Natural killer cell (primary cell): ENCODE data around the gene P4HTM. TPM values are rescaled to one million over a fixed set of nuclear protein-coding genes. Genes with fewer than 3 reads are reported as not detected.

Experiments
- ATAC-seq, 3 donors: fragments of 150-1000 bp in 2 of 3; fragments of 200-7000 bp in 1 of 3; cut with Tn5 transposase; 1 replicate in 1 of 3; 2 replicates in 2 of 3; pipeline ENCODE4 v1.10.0; 2021; ENCODE audit warnings: mild to moderate bottlenecking in 2 of 3, moderate library complexity in 2 of 3
- DNase-seq, 2 donors: peaks; one replicate each; pipeline versions ENCODE4 v3.0.0 to v3.0.0-alpha.2; 2013 to 2021; ENCODE audit warnings: mixed read lengths in 1 of 2
- H3K27ac ChIP-seq: one replicate; pipeline ENCODE4 v1.5.1; 2013; ENCODE audit warnings: mild to moderate bottlenecking, low read length
- H3K27me3 ChIP-seq: one replicate; pipeline ENCODE4 v1.6.1; 2013; ENCODE audit warnings: low read length; ENCODE audit not compliant: control insufficient read depth, insufficient read depth
- H3K36me3 ChIP-seq: one replicate; pipeline ENCODE4 v1.6.1; 2013; ENCODE audit warnings: low read length; ENCODE audit not compliant: control insufficient read depth, insufficient read depth
- H3K4me1 ChIP-seq: one replicate; pipeline ENCODE4 v1.6.1; 2013; ENCODE audit warnings: low read length; ENCODE audit not compliant: control insufficient read depth, insufficient read depth
- H3K4me3 ChIP-seq: one replicate; pipeline ENCODE4 v1.5.1; 2013; ENCODE audit warnings: low read length
- H3K9me3 ChIP-seq: one replicate; pipeline ENCODE4 v1.6.1; 2013; ENCODE audit warnings: low read length; ENCODE audit not compliant: control insufficient read depth, insufficient read depth
- H3K27ac Mint-ChIP-seq, 2 donors: one replicate each; pipeline ENCODE4 v1.8.0; 2022; ENCODE audit warnings: mild to moderate bottlenecking in 2 of 2, mixed read lengths in 2 of 2, moderate library complexity in 1 of 2
- H3K27me3 Mint-ChIP-seq, 2 donors: one replicate each; pipeline ENCODE4 v1.8.0; 2022; ENCODE audit warnings: low read depth in 2 of 2, mixed read lengths in 2 of 2
- H3K36me3 Mint-ChIP-seq: one replicate; pipeline ENCODE4 v1.8.0; 2022; ENCODE audit warnings: mixed read lengths
- H3K4me1 Mint-ChIP-seq, 2 donors: one replicate each; pipeline ENCODE4 v1.8.0; 2022; ENCODE audit warnings: mixed read lengths in 2 of 2
- H3K4me3 Mint-ChIP-seq: one replicate; pipeline ENCODE4 v1.8.0; 2022; ENCODE audit warnings: mild to moderate bottlenecking, moderate library complexity, mixed read lengths
- H3K9me3 Mint-ChIP-seq, 2 donors: one replicate each; pipeline ENCODE4 v1.8.0; 2022; ENCODE audit warnings: mixed read lengths in 2 of 2
- WGBS: methylation state at CpG from one replicate; pipeline ENCODE4 v1.1.7; 2013; ENCODE audit warnings: missing lambda C conversion rate; ENCODE audit not compliant: insufficient coverage; 5-methylcytosine and 5-hydroxymethylcytosine counted together
- intact Hi-C: fragments of 100-400 bp; cut with micrococcal nuclease; formaldehyde crosslinking; loops from one replicate; pipeline ENCODE4 v1.14.2; 2022
- total RNA-seq, 4 donors: library from RNA; stranded (reverse); fragments of 120-200 nt in 1 of 4; gene quantifications; one replicate each; pipeline versions ENCODE4 v1.2.3 to v1.2.4, GENCODE V29; 2013 to 2022
- TF ChIP-seq, protein P1 (sequence below): fragments of 200-600 bp; IDR thresholded peaks from one replicate; pipeline ENCODE4 v1.8.0; 2022; ENCODE audit warnings: antibody characterized with exemption

Gene P4HTM
- total RNA-seq, 3 donors from 2014 or later (not counting 1 experiment from before 2014, with no cell fraction given) = 28.8 to 31.3 (median 30.6) TPM

GRCh38 chr3:48957006-48957705, 32.9 kb upstream of the P4HTM start:
- Mint-ChIP-seq H3K4me1 (peaks cover 11 to 19% of the 10 kb centered on the region in 2 donors), H3K4me3 (no peak overlapping the region), H3K27me3 (no peaks in the 10 kb centered on the region), H3K27ac (no peak overlapping the region), H3K9me3 (no peaks in the 10 kb centered on the region), H3K36me3 (no peaks in the 10 kb centered on the region)
- intact Hi-C loops = no loop called here
- ATAC-seq (no peak), DNase-seq (no peak)
- WGBS = 96% methylated on average over 2 of the region's 2 CpGs
- Histone ChIP-seq H3K27ac (no peak overlapping the region), H3K4me3 (no peak overlapping the region), H3K4me1 (no peaks in the 10 kb centered on the region), H3K27me3 (no peaks in the 10 kb centered on the region), H3K36me3 (peaks cover 17% of the 10 kb centered on the region), H3K9me3 (no peaks in the 10 kb centered on the region)
- TF ChIP-seq, protein P1, sequence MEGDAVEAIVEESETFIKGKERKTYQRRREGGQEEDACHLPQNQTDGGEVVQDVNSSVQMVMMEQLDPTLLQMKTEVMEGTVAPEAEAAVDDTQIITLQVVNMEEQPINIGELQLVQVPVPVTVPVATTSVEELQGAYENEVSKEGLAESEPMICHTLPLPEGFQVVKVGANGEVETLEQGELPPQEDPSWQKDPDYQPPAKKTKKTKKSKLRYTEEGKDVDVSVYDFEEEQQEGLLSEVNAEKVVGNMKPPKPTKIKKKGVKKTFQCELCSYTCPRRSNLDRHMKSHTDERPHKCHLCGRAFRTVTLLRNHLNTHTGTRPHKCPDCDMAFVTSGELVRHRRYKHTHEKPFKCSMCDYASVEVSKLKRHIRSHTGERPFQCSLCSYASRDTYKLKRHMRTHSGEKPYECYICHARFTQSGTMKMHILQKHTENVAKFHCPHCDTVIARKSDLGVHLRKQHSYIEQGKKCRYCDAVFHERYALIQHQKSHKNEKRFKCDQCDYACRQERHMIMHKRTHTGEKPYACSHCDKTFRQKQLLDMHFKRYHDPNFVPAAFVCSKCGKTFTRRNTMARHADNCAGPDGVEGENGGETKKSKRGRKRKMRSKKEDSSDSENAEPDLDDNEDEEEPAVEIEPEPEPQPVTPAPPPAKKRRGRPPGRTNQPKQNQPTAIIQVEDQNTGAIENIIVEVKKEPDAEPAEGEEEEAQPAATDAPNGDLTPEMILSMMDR = no peak

DNA sequence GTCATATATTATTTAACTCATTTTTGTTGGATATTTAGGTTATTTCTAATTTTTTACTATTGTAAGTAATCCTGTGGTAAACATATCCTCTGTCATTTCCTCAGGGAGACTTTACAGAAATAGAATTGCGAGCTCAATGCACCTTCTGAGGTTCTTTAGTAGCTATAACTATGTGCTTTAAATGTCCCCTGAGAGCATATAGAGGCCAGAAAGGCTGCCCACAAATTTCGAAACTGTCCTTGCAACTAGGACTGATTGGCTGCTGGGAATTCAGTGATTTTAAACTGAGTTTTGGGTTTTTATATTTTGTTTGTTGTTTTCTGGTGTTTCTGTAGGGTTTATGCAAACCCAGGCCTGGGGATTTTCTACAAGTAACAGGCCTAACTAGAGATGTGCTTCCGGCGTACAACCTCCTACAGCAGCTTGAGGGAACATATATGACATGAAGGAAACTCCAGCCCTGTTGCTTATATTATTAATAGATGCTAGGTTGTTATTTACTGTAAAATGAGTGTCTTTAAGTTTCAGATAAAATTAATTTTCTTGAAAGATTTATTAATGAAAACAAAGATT, 29.1 kb upstream of the P4HTM start:
- H3K27ac Mint-ChIP-seq = peak overlapping the region in 1 of 2 donors; percentile 1

GRCh38 chr3:48962340-48962739, 27.7 kb upstream of the P4HTM start:
- H3K36me3 Mint-ChIP-seq = no peaks in the 10 kb centered on the region
- Histone ChIP-seq H3K4me3 (no peak overlapping the region), H3K9me3 (no peaks in the 10 kb centered on the region), H3K36me3 (peaks cover 31% of the 10 kb centered on the region), H3K27ac (no peak overlapping the region), H3K27me3 (no peaks in the 10 kb centered on the region), H3K4me1 (no peaks in the 10 kb centered on the region)
- no CpG with 5 or more reads among the region's 2 CpGs for WGBS
- intact Hi-C loops = no loop called here
- DNase-seq = no peak
- TF ChIP-seq, protein P1 = no peak
- no peaks in the 10 kb centered on the region for H3K9me3 Mint-ChIP-seq
- peaks cover 19 to 20% of the 10 kb centered on the region in 2 donors for H3K4me1 Mint-ChIP-seq
- ATAC-seq = no peak
- no peaks in the 10 kb centered on the region for H3K27me3 Mint-ChIP-seq
- no peak overlapping the region for H3K4me3 Mint-ChIP-seq
- H3K27ac Mint-ChIP-seq = peak overlapping the region; percentile 1 to 50

More for the DNA sequence above, 29.1 kb upstream of the P4HTM start:
- DNase-seq (no peak), ATAC-seq (no peak)
- H3K4me1 ChIP-seq = no peaks in the 10 kb centered on the region
- H3K36me3 ChIP-seq = peaks cover 25% of the 10 kb centered on the region
- TF ChIP-seq, protein P1 = no peak
- H3K27me3 Mint-ChIP-seq = no peaks in the 10 kb centered on the region
- no peak overlapping the region for H3K4me3 ChIP-seq
- H3K4me1 Mint-ChIP-seq = peaks cover 6 to 9% of the 10 kb centered on the region in 2 donors
- intact Hi-C loops = no loop called here
- 88% methylated on average over 4 of the region's 4 CpGs for WGBS
- no peak overlapping the region for H3K4me3 Mint-ChIP-seq
- H3K36me3 Mint-ChIP-seq = no peaks in the 10 kb centered on the region
- H3K9me3 ChIP-seq = no peaks in the 10 kb centered on the region
- no peaks in the 10 kb centered on the region for H3K9me3 Mint-ChIP-seq
- no peaks in the 10 kb centered on the region for H3K27me3 ChIP-seq
- H3K27ac ChIP-seq = no peak overlapping the region
